ENCODE measurements around the gene ADAMTS4. TPM values are rescaled to one million over a fixed set of nuclear protein-coding genes. Genes with fewer than 3 reads are reported as not detected.
A peak's percentile ranks its signal among the peaks of the same experiment; 100 is the strongest.

The ADAMTS4 gene
- total RNA-seq, 1 experiment from 2014 or later: 9.1 TPM

GRCh38 chr1:161209790-161210409 lies 11.0 kb upstream of the ADAMTS4 start:
- H3K9me3 Mint-ChIP-seq: no peaks in the 10 kb centered on the region
- peaks cover 6% of the 10 kb centered on the region for H3K4me1 Mint-ChIP-seq
- no peak overlapping the region for H3K4me3 Mint-ChIP-seq
- peak; percentile 91 for DNase-seq (ENCODE audit: low spot score)
- peak; percentile 98 for ATAC-seq
- ChIA-PET CTCF (interaction anchor here (1.1 to 2.3 kb wide), 5 partner anchors 12 to 172 kb away, joined by 3 to 15 read pairs (median 6); partner anchors contain the start of genes ADAMTS4 and TOMM40L), POLR2A (no interaction called here)
- no peaks in the 10 kb centered on the region; the same call in 1 of the 2 replicates for H3K27me3 Mint-ChIP-seq (ENCODE audit: low read depth)
- H3K36me3 Mint-ChIP-seq: peaks cover 65% of the 10 kb centered on the region
- no peak for TF ChIP-seq ZMAT4 (CRISPR knock-in tag; IDR thresholded peaks at IDR 0.05)
- no peak for TF ChIP-seq TEAD4 (CRISPR knock-in tag; IDR thresholded peaks at IDR 0.05)
- TF ChIP-seq OVOL2 (CRISPR knock-in tag; IDR thresholded peaks at IDR 0.05; ENCODE audit: borderline replicate concordance): no peak
- TF ChIP-seq TP53 (CRISPR knock-in tag; IDR thresholded peaks at IDR 0.05): no peak
- 0 out of 2 replicates have a peak, but pooled peaks have one; percentile 20 for TF ChIP-seq ZNF232 (CRISPR knock-in tag; IDR thresholded peaks at IDR 0.05)
- TF ChIP-seq RORB (CRISPR knock-in tag; IDR thresholded peaks at IDR 0.05): no peak
- peak; percentile 81 for TF ChIP-seq CTCF (IDR thresholded peaks at IDR 0.05)
- no peak for TF ChIP-seq STAT6 (CRISPR knock-in tag; conservative IDR thresholded peaks at IDR 0.05; ENCODE audit: low read depth)
- TF ChIP-seq PRDM15 (CRISPR knock-in tag; IDR thresholded peaks at IDR 0.05): no peak
- no peak for TF ChIP-seq ERG (CRISPR knock-in tag; IDR thresholded peaks at IDR 0.05)
- TF ChIP-seq MXD4 (CRISPR knock-in tag; IDR thresholded peaks at IDR 0.05; ENCODE audit: borderline replicate concordance): no peak
- no peak for TF ChIP-seq FOXP4 (CRISPR knock-in tag; IDR thresholded peaks at IDR 0.05)
- no peak for TF ChIP-seq IRF1 (CRISPR knock-in tag; IDR thresholded peaks at IDR 0.05)
- no peak for TF ChIP-seq E2F1 (CRISPR knock-in tag; IDR thresholded peaks at IDR 0.05)
- no peak for TF ChIP-seq ZNF396 (CRISPR knock-in tag; IDR thresholded peaks at IDR 0.05; ENCODE audit: borderline replicate concordance)
- TF ChIP-seq ATF6 (CRISPR knock-in tag; IDR thresholded peaks at IDR 0.05): no peak
- no peak for TF ChIP-seq NFE2L1 (CRISPR knock-in tag; IDR thresholded peaks at IDR 0.05)
- peak overlapping the region; percentile 93 for H3K27ac Mint-ChIP-seq
